Mesenchymal stem cell (in vitro differentiated cells and primary cell): ENCODE results near the gene HIVEP2.

ENCODE experiments used
- DNase-seq: peaks from one replicate; pipeline ENCODE4 v3.0.0-alpha.2; 2013
- H2AFZ ChIP-seq: one replicate; pipeline ENCODE4 v1.6.1; 2013; ENCODE audit warnings: low read depth, mild to moderate bottlenecking, control low read depth, inconsistent platforms, low read length, moderate library complexity
- H2AK5ac ChIP-seq: 2 replicates; pipeline ENCODE4 v1.6.1; 2013; ENCODE audit warnings: low read length, moderate library complexity, mild to moderate bottlenecking, inconsistent platforms; ENCODE audit not compliant: severe bottlenecking
- H2BK120ac ChIP-seq: one replicate; pipeline ENCODE4 v1.6.1; 2013; ENCODE audit warnings: low read depth, mild to moderate bottlenecking, inconsistent platforms, low read length, moderate library complexity
- H2BK12ac ChIP-seq, 2 experiments: one replicate each; pipeline ENCODE4 v1.6.1; 2013; ENCODE audit warnings: inconsistent platforms in 2 of 2, low read length in 2 of 2, mild to moderate bottlenecking in 2 of 2, moderate library complexity in 2 of 2, control low read depth in 1 of 2
- H2BK15ac ChIP-seq: one replicate; pipeline ENCODE4 v1.6.1; 2013; ENCODE audit warnings: mild to moderate bottlenecking, low read depth, inconsistent platforms; ENCODE audit not compliant: poor library complexity, severe bottlenecking
- H2BK5ac ChIP-seq: 2 replicates; pipeline ENCODE4 v1.6.1; 2013; ENCODE audit warnings: low read depth, mild to moderate bottlenecking, low read length, control low read depth, inconsistent platforms; ENCODE audit not compliant: poor library complexity, severe bottlenecking
- H3K14ac ChIP-seq, 2 experiments: one replicate each; pipeline ENCODE4 v1.6.1; 2013; ENCODE audit warnings: inconsistent platforms in 2 of 2, low read length in 2 of 2, control low read depth in 1 of 2, mild to moderate bottlenecking in 1 of 2, moderate library complexity in 1 of 2
- H3K18ac ChIP-seq, 2 experiments: one replicate each; pipeline ENCODE4 v1.6.1; 2013; ENCODE audit warnings: inconsistent platforms in 2 of 2, low read length in 2 of 2, control low read depth in 1 of 2, low read depth in 1 of 2, mild to moderate bottlenecking in 1 of 2
- H3K23ac ChIP-seq, 2 experiments: one replicate each; pipeline ENCODE4 v1.6.1; 2013; ENCODE audit warnings: inconsistent platforms in 2 of 2, low read length in 2 of 2, mild to moderate bottlenecking in 2 of 2, moderate library complexity in 2 of 2, control low read depth in 1 of 2
- H3K27ac ChIP-seq: 2 replicates; pipeline ENCODE4 v1.5.1; 2013; ENCODE audit warnings: mild to moderate bottlenecking, moderate library complexity, low read length, control low read depth, inconsistent platforms; ENCODE audit not compliant: poor library complexity, severe bottlenecking
- H3K27me3 ChIP-seq, 2 experiments: 2 replicates each; pipeline versions ENCODE4 v1.6.1 to v1.7.0; 2013; ENCODE audit warnings: low read length in 2 of 2, mild to moderate bottlenecking in 2 of 2, moderate library complexity in 2 of 2, control low read depth in 1 of 2, inconsistent platforms in 1 of 2; ENCODE audit not compliant: control insufficient read depth in 1 of 2, insufficient read depth in 1 of 2
- H3K36me3 ChIP-seq, 2 experiments: 2 replicates each; pipeline versions ENCODE4 v1.6.1 to v1.7.0; 2013; ENCODE audit warnings: low read length in 2 of 2, control low read depth in 1 of 2, inconsistent platforms in 1 of 2, low read depth in 1 of 2, mild to moderate bottlenecking in 1 of 2; ENCODE audit not compliant: insufficient read depth in 2 of 2, control insufficient read depth in 1 of 2
- H3K4ac ChIP-seq, 2 experiments: one replicate each; pipeline ENCODE4 v1.6.1; 2013; ENCODE audit warnings: inconsistent platforms in 2 of 2, low read length in 2 of 2, mild to moderate bottlenecking in 2 of 2, moderate library complexity in 2 of 2, control low read depth in 1 of 2, low read depth in 1 of 2
- H3K4me1 ChIP-seq: 2 replicates; pipeline ENCODE4 v1.6.1; 2013; ENCODE audit warnings: low read depth, low read length, control low read depth; ENCODE audit not compliant: control insufficient read depth, insufficient read depth
- H3K4me2 ChIP-seq: 2 replicates; pipeline ENCODE4 v1.6.1; 2013; ENCODE audit warnings: low read length, mild to moderate bottlenecking, inconsistent platforms; ENCODE audit not compliant: poor library complexity, severe bottlenecking
- H3K4me3 ChIP-seq, 2 experiments: 2 replicates each; pipeline versions ENCODE4 v1.5.1 to v1.7.0; 2013; ENCODE audit warnings: low read length in 2 of 2, mild to moderate bottlenecking in 2 of 2, control low read depth in 1 of 2, low read depth in 1 of 2; ENCODE audit not compliant: insufficient read depth in 1 of 2
- H3K79me1 ChIP-seq: replicated peaks from 2 replicates; pipeline ENCODE4 v1.6.1; 2013; ENCODE audit warnings: mild to moderate bottlenecking, control low read depth, low read length, inconsistent platforms; ENCODE audit not compliant: poor library complexity, severe bottlenecking
- H3K9ac ChIP-seq: 2 replicates; pipeline ENCODE4 v1.7.0; 2013; ENCODE audit warnings: mild to moderate bottlenecking, low read length, moderate library complexity
- H3K9me3 ChIP-seq: 2 replicates; pipeline ENCODE4 v1.7.0; 2013; ENCODE audit warnings: mild to moderate bottlenecking, low read length; ENCODE audit not compliant: control insufficient read depth
- H4K8ac ChIP-seq: one replicate; pipeline ENCODE4 v1.6.1; 2013; ENCODE audit warnings: inconsistent platforms, mild to moderate bottlenecking, low read length, moderate library complexity
- H4K91ac ChIP-seq: one replicate; pipeline ENCODE4 v1.6.1; 2013; ENCODE audit warnings: mild to moderate bottlenecking, low read length, inconsistent platforms
- WGBS: methylation state at CpG from one replicate; pipeline ENCODE4 v1.1.7; 2013; ENCODE audit warnings: mixed read lengths; 5-methylcytosine and 5-hydroxymethylcytosine counted together

Gene HIVEP2

DNA sequence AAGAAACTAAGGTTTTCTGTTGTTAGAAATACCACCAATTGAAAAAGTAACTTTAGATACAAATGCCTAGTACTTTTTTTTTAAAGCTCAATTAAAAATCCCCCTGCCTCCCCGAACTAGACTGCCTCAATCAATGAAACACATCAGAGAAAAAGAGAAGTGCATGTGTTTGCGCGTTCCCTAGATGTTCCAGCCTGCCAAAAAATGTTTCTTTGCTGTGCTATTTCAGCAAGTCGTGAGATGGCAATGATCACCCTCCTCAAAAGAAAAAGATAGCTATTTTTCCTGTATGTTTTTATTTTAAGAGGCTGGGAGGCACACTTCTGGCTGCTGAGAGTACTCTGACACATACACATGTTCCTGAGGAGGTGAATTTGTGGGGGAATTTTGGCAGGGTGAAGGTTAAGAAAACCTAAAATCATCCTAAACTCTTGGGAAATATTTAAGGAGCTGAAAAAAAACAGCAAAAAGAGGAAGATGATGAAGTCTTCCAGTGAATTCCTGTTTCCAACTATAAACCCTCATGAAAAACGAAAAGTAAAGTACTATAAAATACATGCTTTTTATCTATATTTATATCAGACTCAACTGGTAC lies 114.8 kb downstream of the HIVEP2 start:
- H2BK120ac ChIP-seq = no peak overlapping the region
- no peak overlapping the region for H2AFZ ChIP-seq
- peaks cover 8% of the 10 kb centered on the region for H3K4me1 ChIP-seq
- no peaks in the 10 kb centered on the region for H3K9me3 ChIP-seq
- H3K9ac ChIP-seq = peak overlapping the region; percentile 20
- H3K4me3 ChIP-seq = no peak overlapping the region
- H3K14ac ChIP-seq = no peak overlapping the region
- H2AK5ac ChIP-seq = no peak overlapping the region
- no peak overlapping the region for H4K8ac ChIP-seq
- no peak overlapping the region for H3K23ac ChIP-seq
- H4K91ac ChIP-seq = no peak overlapping the region
- H3K4ac ChIP-seq = no peak overlapping the region
- peaks cover 14% of the 10 kb centered on the region for H3K79me1 ChIP-seq
- H2BK5ac ChIP-seq = no peak overlapping the region
- WGBS = over 99% methylated on average over 4 of the region's 5 CpGs
- H2BK15ac ChIP-seq = no peak overlapping the region
- no peak overlapping the region for H3K4me2 ChIP-seq
- H3K27me3 ChIP-seq = no peaks in the 10 kb centered on the region
- H3K36me3 ChIP-seq = peaks cover 0 to 6% of the 10 kb centered on the region in 2 experiments
- DNase-seq = no peak
- no peak overlapping the region for H3K27ac ChIP-seq
- H3K18ac ChIP-seq = no peak overlapping the region
- no peak overlapping the region for H2BK12ac ChIP-seq

DNA sequence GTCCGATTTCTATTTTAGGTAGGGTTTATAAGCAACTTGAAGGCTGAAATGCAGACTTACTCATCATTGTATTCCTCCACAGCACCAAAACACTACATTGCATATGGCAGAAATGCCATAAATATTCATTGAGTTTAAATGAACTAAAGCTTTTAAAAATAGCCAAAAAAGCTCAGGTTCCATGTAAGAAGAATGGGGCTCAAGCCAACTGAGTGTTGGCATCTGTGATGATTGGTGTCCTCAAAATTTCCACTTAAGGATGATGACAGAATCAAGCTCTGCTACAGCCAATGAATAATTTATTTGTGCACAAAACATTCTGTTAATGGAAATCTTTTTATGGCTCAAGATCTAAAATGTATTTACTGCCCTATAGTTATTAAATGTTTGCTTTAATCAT lies 115.4 kb downstream of the HIVEP2 start:
- Histone ChIP-seq H4K8ac (no peak overlapping the region), H3K4me1 (peaks cover 8% of the 10 kb centered on the region), H3K79me1 (peaks cover 13% of the 10 kb centered on the region), H3K18ac (no peak overlapping the region), H3K36me3 (peaks cover 0 to 3% of the 10 kb centered on the region in 2 experiments), H2BK120ac (no peak overlapping the region), H3K9me3 (no peaks in the 10 kb centered on the region), H3K27ac (no peak overlapping the region), H2BK12ac (no peak overlapping the region), H2BK15ac (no peak overlapping the region), H3K14ac (no peak overlapping the region), H3K23ac (no peak overlapping the region), H3K9ac (no peak overlapping the region), H2AK5ac (no peak overlapping the region), H3K4me2 (no peak overlapping the region), H2AFZ (no peak overlapping the region), H3K4ac (no peak overlapping the region), H3K27me3 (no peaks in the 10 kb centered on the region), H3K4me3 (no peak overlapping the region), H4K91ac (no peak overlapping the region), H2BK5ac (no peak overlapping the region)
- no peak for DNase-seq
- WGBS = no CpG with 5 or more reads among the region's 1 CpG

DNA sequence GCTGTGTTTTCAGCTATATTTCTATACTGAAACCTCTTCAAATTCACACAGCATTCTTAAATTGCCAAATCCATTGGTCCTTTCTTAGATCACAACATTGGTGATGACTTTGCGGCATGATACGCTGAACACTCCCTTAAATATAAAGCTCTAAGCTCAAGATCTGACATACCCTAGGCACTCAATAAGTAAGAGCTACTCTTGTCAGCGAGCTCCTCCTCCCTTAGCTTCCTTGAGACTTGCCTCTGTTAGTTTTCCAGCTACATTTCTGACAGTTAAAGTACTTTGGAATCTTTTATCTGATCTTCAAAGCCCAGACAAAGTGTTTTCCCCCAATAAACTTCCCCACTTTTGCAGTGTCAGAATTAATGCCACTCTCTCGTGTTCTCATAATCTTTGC lies 117.0 kb downstream of the HIVEP2 start:
- peaks cover 20% of the 10 kb centered on the region for H3K79me1 ChIP-seq
- no peak overlapping the region for H4K91ac ChIP-seq
- H3K14ac ChIP-seq = no peak overlapping the region
- no peak overlapping the region for H4K8ac ChIP-seq
- no peak overlapping the region for H2BK120ac ChIP-seq
- H2BK12ac ChIP-seq = no peak overlapping the region
- no peak overlapping the region for H3K27ac ChIP-seq
- H2AK5ac ChIP-seq = no peak overlapping the region
- no peak overlapping the region for H3K18ac ChIP-seq
- no peaks in the 10 kb centered on the region for H3K9me3 ChIP-seq
- no peak overlapping the region for H2BK5ac ChIP-seq
- no peak overlapping the region for H3K4me3 ChIP-seq
- H2BK15ac ChIP-seq = no peak overlapping the region
- no peak overlapping the region for H3K4me2 ChIP-seq
- peak; percentile 71 for DNase-seq
- no peak overlapping the region for H2AFZ ChIP-seq
- peaks cover 0 to 5% of the 10 kb centered on the region in 2 experiments for H3K36me3 ChIP-seq
- WGBS = 60% methylated on average over 4 of the region's 4 CpGs
- H3K4me1 ChIP-seq = peaks cover 8% of the 10 kb centered on the region
- no peak overlapping the region for H3K9ac ChIP-seq
- no peak overlapping the region for H3K23ac ChIP-seq
- H3K27me3 ChIP-seq = no peaks in the 10 kb centered on the region
- no peak overlapping the region for H3K4ac ChIP-seq

DNA sequence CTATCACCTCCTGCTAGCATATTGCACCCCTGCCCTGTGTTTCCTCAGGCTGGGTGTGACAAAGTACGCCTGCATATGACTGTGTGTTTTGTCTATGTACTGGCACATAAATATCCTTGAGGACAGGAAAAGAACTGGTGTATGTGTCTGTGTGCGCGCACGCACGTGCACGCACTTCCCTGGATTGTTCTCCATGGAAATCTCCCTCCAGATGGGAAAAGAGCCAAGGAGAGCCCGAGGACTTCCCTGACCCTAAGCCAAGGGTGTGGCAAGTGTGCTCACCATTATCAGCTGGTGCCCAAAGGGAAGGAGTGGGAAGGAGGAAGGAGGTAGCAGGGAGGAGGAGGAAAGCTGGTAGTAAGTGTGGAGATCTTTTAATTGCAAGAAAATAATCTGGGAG lies 117.6 kb downstream of the HIVEP2 start:
- Histone ChIP-seq H2BK120ac (no peak overlapping the region), H2AK5ac (no peak overlapping the region), H3K4ac (no peak overlapping the region), H3K14ac (no peak overlapping the region), H3K23ac (no peak overlapping the region), H3K4me1 (peaks cover 8% of the 10 kb centered on the region), H3K27ac (no peak overlapping the region), H2BK12ac (no peak overlapping the region), H3K79me1 (peaks cover 23% of the 10 kb centered on the region), H2BK15ac (no peak overlapping the region), H4K91ac (no peak overlapping the region), H3K4me2 (no peak overlapping the region), H3K36me3 (peaks cover 0 to 5% of the 10 kb centered on the region in 2 experiments), H3K9ac (no peak overlapping the region), H3K9me3 (no peaks in the 10 kb centered on the region), H4K8ac (no peak overlapping the region), H3K27me3 (no peaks in the 10 kb centered on the region), H3K4me3 (no peak overlapping the region), H2AFZ (no peak overlapping the region), H2BK5ac (no peak overlapping the region), H3K18ac (peak overlapping the region in 1 of 2 experiments; percentile 37)
- WGBS = 85% methylated on average over 7 of the region's 7 CpGs
- DNase-seq = no peak
